Testis (tissue), 3 donors: ENCODE measurements around the gene E2F1. TPM values are rescaled to one million over a fixed set of nuclear protein-coding genes. Genes with fewer than 3 reads are reported as not detected.

Experiments
- DNase-seq: peaks from one replicate; pipeline ENCODE4 v3.0.0-alpha.2; 2019
- H3K27ac ChIP-seq, 2 donors: fragments of 200-600 bp; sonication (generic); one replicate each; pipeline ENCODE4 v1.5.1; 2019
- H3K27me3 ChIP-seq: fragments of 200-600 bp; sonication (generic); one replicate; pipeline ENCODE4 v1.5.1; 2019
- H3K36me3 ChIP-seq: fragments of 200-600 bp; sonication (generic); one replicate; pipeline ENCODE4 v1.5.1; 2017; ENCODE audit warnings: low read depth; ENCODE audit errors: missing control alignments
- H3K4me1 ChIP-seq: fragments of 200-600 bp; sonication (generic); one replicate; pipeline ENCODE4 v1.5.1; 2019
- H3K4me3 ChIP-seq, 2 donors: fragments of 200-600 bp; sonication (generic); one replicate each; pipeline ENCODE4 v1.5.1; 2017 to 2019
- H3K9me3 ChIP-seq: fragments of 200-600 bp; sonication (generic); one replicate; pipeline ENCODE4 v1.5.1; 2017
- CTCF ChIP-seq, 3 experiments: fragments of 450-650 bp in 2 of 3; fragments of 200-600 bp in 1 of 3; sonication (generic) in 1 of 3; IDR thresholded peaks; one replicate each; pipeline ENCODE4 v1.5.1; 2016 to 2019; ENCODE audit warnings: antibody characterized with exemption in 3 of 3, mild to moderate bottlenecking in 2 of 3, moderate library complexity in 1 of 3
- POLR2A ChIP-seq: fragments of 450-650 bp; IDR thresholded peaks from one replicate; pipeline ENCODE4 v1.6.1; 2017; ENCODE audit warnings: antibody characterized with exemption, mild to moderate bottlenecking, moderate library complexity
- WGBS, 2 donors: methylation state at CpG; one replicate each; pipeline ENCODE4 v1.1.5; 2018; 5-methylcytosine and 5-hydroxymethylcytosine counted together
- intact Hi-C: fragments of 100-400 bp; cut with DNase I; formaldehyde crosslinking; loops from one replicate; pipeline ENCODE4 v1.15.1; 2023; ENCODE audit warnings: low total_unique reads
- polyA plus RNA-seq: library from polyadenylated mRNA; stranded (reverse); fragments of 350-450 nt; fragmentation: Illumina TruSeq; extraction: RNeasy Lipid Tissue Mini Kit (QIAGEN cat#74804); gene quantifications from one replicate; pipeline ENCODE4 v1.2.3, GENCODE V29; 2014; ENCODE audit warnings: low read depth, low replicate concordance; ENCODE audit not compliant: insufficient read depth
- total RNA-seq, 2 donors: library from RNA; depleted of rRNA; stranded (reverse); fragments of >200 nt; gene quantifications; one replicate each; pipeline ENCODE4 v1.2.3, GENCODE V29; 2016

The E2F1 gene
- total and polyA plus RNA-seq, 3 donors from 2014 or later, result 16.9 to 22.8 (median 19.9) TPM

- no peaks in the 10 kb centered on the region for H3K27me3 ChIP-seq
- H3K27ac ChIP-seq, result no peak overlapping the region
- DNase-seq, result no peak
- H3K9me3 ChIP-seq, result no peaks in the 10 kb centered on the region
- no peak overlapping the region for H3K4me3 ChIP-seq
- intact Hi-C loops, result no loop called here
- H3K4me1 ChIP-seq, result peaks cover 13% of the 10 kb centered on the region
- H3K36me3 ChIP-seq, result no peaks in the 10 kb centered on the region
- no peak for TF ChIP-seq CTCF (IDR thresholded peaks at IDR 0.05)
- no peak for TF ChIP-seq POLR2A
- WGBS, 2 donors, result 33 to 63% methylated on average over 4 of the region's 4 CpGs
These were observed 3.8 kb upstream of the E2F1 start for GRCh38 chr20:33689973-33690372.

GRCh38 chr20:33689493-33689892 lies 3.3 kb upstream of the E2F1 start:
- intact Hi-C loops, result no loop called here
- H3K36me3 ChIP-seq, result no peaks in the 10 kb centered on the region
- no peaks in the 10 kb centered on the region for H3K27me3 ChIP-seq
- H3K4me3 ChIP-seq, result no peak overlapping the region
- no peaks in the 10 kb centered on the region for H3K9me3 ChIP-seq
- no peak overlapping the region for H3K27ac ChIP-seq
- 89 to 92% methylated on average over 1 of the region's 1 CpG for WGBS, 2 donors
- TF ChIP-seq POLR2A (no peak), CTCF (IDR thresholded peaks at IDR 0.05) (no peak)
- no peak for DNase-seq
- peaks cover 15% of the 10 kb centered on the region for H3K4me1 ChIP-seq

- DNase-seq, result no peak
These were observed 2.8 kb upstream of the E2F1 start for GRCh38 chr20:33688938-33689424.

GRCh38 chr20:33687993-33688937 lies 2.1 kb upstream of the E2F1 start:
- Histone ChIP-seq H3K27me3 (no peaks in the 10 kb centered on the region), H3K27ac (no peak overlapping the region), H3K36me3 (no peaks in the 10 kb centered on the region), H3K4me1 (peaks cover 7% of the 10 kb centered on the region), H3K9me3 (no peaks in the 10 kb centered on the region), H3K4me3 (no peak overlapping the region)
- intact Hi-C loops, result no loop called here
- 77 to 78% methylated on average over 3 of the region's 3 CpGs for WGBS, 2 donors
- TF ChIP-seq POLR2A (no peak), CTCF (IDR thresholded peaks at IDR 0.05) (no peak)
- no peak for DNase-seq

More at GRCh38 chr20:33688938-33689424, 2.8 kb upstream of the E2F1 start:
- Histone ChIP-seq H3K27ac (no peak overlapping the region), H3K36me3 (no peaks in the 10 kb centered on the region), H3K27me3 (no peaks in the 10 kb centered on the region), H3K4me3 (no peak overlapping the region), H3K9me3 (no peaks in the 10 kb centered on the region), H3K4me1 (peaks cover 12% of the 10 kb centered on the region)
- 75 to 79% methylated on average over 3 of the region's 3 CpGs for WGBS, 2 donors
- TF ChIP-seq CTCF (IDR thresholded peaks at IDR 0.05), result no peak
- intact Hi-C loops, result no loop called here
